Activated T-helper 2 cell treated with anti-CD3 and anti-CD28 coated beads, Interferon-gamma antibody, Interleukin-2, Interleukin-4, amounts not matched to agents 10 μg/mL and 5 μg/mL and 100 μg/mL, durations not matched to agents 14 hours and 24 hours and 36 hours (primary cell): ENCODE data around the gene EIF2S2. TPM values are rescaled to one million over a fixed set of nuclear protein-coding genes. Genes with fewer than 3 reads are reported as not detected.
A peak's percentile ranks its signal among the peaks of the same experiment; 100 is the strongest.

Experiments
- DNase-seq: peaks from one replicate; pipeline ENCODE4 v3.0.0; 2021; ENCODE audit warnings: low spot score
- H3K27ac Mint-ChIP-seq: one replicate; pipeline ENCODE4 v1.8.0; 2021; ENCODE audit warnings: mixed read lengths
- H3K27me3 Mint-ChIP-seq: one replicate; pipeline ENCODE4 v1.8.0; 2021; ENCODE audit warnings: low read depth, mixed read lengths
- H3K36me3 Mint-ChIP-seq: one replicate; pipeline ENCODE4 v1.8.0; 2021; ENCODE audit warnings: low read depth, mixed read lengths
- H3K4me1 Mint-ChIP-seq: one replicate; pipeline ENCODE4 v1.8.0; 2021; ENCODE audit warnings: low read depth, mixed read lengths
- H3K4me3 Mint-ChIP-seq: one replicate; pipeline ENCODE4 v1.8.0; 2021; ENCODE audit warnings: low read depth, mild to moderate bottlenecking, moderate library complexity, mixed read lengths
- H3K9me3 Mint-ChIP-seq: one replicate; pipeline ENCODE4 v1.8.0; 2021; ENCODE audit warnings: mixed read lengths
- intact Hi-C: fragments of 100-400 bp; cut with micrococcal nuclease; formaldehyde crosslinking; loops from one replicate; pipeline ENCODE4 v1.15.1; 2023
- total RNA-seq: library from RNA; stranded (reverse); gene quantifications from 2 replicates; pipeline ENCODE4 v1.2.3, GENCODE V29; 2022

The EIF2S2 gene
- total RNA-seq, 1 donor from 2014 or later = 96.0 TPM

DNA sequence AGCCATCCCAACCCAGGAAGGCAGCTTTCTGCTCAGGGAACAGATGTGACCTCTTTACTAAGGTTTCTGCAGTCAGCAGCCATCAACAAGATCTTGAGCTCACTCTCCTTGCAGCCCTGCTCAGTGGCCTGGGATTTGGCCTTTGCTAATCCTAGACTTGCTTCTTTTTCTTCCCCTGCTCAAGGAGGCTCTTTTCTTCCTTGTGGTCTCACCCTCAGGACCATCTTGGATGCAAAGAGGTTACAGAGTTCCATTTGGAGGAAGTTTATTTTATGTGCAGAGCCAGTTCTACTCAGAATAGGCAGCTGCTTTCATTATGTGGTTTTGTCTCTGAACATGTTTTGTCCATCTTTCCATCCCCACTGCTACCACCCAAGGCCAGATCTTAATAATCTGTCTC is 69.0 kb downstream of the EIF2S2 start:
- Mint-ChIP-seq H3K36me3 (peaks cover 7% of the 10 kb centered on the region), H3K4me1 (peaks cover 6% of the 10 kb centered on the region)

DNA sequence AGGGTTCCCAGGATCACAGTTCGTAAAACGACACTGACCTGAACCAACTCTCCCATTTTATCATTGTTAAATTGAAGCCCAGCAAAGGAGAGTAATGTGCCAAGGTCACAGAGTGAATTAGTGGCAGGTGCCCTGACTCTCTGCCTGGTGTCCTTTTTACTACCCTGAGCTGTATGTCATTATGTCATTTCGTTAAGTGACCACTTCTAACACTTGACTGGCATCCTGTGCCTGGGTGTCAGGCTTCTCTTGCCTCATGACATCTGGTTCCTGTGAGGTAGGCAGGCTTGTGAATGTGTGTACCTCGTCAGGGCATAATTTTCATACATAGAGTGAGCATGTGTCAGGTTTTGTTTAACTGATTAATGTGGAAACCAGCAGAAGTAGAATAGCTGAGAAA is 69.8 kb downstream of the EIF2S2 start:
- H3K9me3 Mint-ChIP-seq = no peaks in the 10 kb centered on the region
- H3K27ac Mint-ChIP-seq = peak overlapping the region; percentile 12
- H3K36me3 Mint-ChIP-seq = peaks cover 8% of the 10 kb centered on the region
- peaks cover 12% of the 10 kb centered on the region for H3K4me1 Mint-ChIP-seq
- no peak for DNase-seq
- intact Hi-C loops = no loop called here
- H3K27me3 Mint-ChIP-seq = no peaks in the 10 kb centered on the region
- no peak overlapping the region for H3K4me3 Mint-ChIP-seq

More for the DNA sequence above, 69.0 kb downstream of the EIF2S2 start:
- Mint-ChIP-seq H3K27me3 (no peaks in the 10 kb centered on the region), H3K4me3 (no peak overlapping the region), H3K9me3 (no peaks in the 10 kb centered on the region), H3K27ac (no peak overlapping the region)
- DNase-seq = no peak
- intact Hi-C loops = no loop called here

DNA sequence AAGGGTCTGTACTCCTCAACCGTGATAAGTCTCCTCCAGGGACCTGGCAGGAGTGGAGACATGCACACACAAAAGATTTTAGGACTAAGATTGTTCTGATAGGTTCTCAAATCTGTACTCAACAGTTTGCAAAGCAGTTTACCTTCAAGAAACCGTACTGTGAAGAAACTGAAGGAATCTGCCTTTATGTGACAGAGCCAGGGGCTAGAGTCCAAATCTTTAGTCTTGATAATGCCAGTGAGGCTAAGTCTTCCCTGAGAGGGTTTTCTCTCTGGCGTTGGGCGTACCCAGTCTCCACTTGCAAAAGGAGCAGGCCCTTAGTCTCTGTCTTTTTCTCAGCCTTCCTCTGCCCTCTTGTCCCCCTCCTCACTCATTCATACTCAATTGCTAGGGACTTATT is 70.8 kb downstream of the EIF2S2 start:
- no peaks in the 10 kb centered on the region for H3K27me3 Mint-ChIP-seq
- no peak for DNase-seq
- intact Hi-C loops = no loop called here
- H3K4me1 Mint-ChIP-seq = peaks cover 21% of the 10 kb centered on the region
- no peaks in the 10 kb centered on the region for H3K9me3 Mint-ChIP-seq
- H3K4me3 Mint-ChIP-seq = no peak overlapping the region
- H3K36me3 Mint-ChIP-seq = peaks cover 10% of the 10 kb centered on the region
- H3K27ac Mint-ChIP-seq = no peak overlapping the region

DNA sequence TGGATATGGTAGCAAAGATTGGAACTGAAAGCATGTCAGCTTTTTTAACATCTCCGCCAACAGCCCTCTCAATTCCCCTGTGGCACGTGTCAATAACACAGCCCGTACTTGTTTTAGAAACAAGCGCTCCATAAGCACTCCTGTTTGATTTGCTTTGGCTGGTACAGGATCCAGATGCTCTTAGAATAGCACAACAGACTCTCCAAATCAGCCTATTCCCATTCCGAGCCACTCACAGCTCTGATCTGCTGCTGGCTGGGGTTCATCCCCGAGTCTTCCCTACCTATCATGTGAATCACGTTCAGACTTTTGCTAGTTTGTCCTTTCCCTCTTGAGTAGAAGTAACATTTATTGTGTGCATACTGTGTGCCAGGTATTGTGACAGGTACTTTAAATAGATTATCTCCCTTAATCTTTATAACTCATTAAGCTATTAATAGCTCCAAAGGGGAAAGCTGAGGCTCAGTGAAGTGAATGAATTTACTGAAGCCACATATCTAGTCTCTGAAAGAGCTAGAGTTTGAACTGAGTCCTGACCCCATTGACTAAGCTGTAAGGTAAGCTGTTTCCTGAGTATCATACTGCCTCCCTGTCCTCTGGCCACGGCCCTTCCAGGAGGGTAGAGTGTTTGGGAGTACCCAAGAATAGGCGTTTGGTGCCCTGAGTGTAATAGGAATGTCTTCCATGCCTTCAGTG is 71.6 kb downstream of the EIF2S2 start:
- peaks cover 10% of the 10 kb centered on the region for H3K36me3 Mint-ChIP-seq
- intact Hi-C loops = no loop called here
- no peaks in the 10 kb centered on the region for H3K27me3 Mint-ChIP-seq
- no peak overlapping the region for H3K4me3 Mint-ChIP-seq
- no peaks in the 10 kb centered on the region for H3K9me3 Mint-ChIP-seq
- no peak for DNase-seq
- peaks cover 24% of the 10 kb centered on the region for H3K4me1 Mint-ChIP-seq
- H3K27ac Mint-ChIP-seq = no peak overlapping the region

Other genes with a start within 250 kb of the EIF2S2 start
- gene RALY, start 118.3 kb downstream of the EIF2S2 start, total RNA-seq = 149 and 153 TPM in 2 replicates
- gene ASIP, start 129.2 kb upstream of the EIF2S2 start, total RNA-seq = not detected in 2 replicates
- 120 and 122 TPM in 2 replicates for gene AHCY, start 191.1 kb upstream of the EIF2S2 start, total RNA-seq